ENCODE results near the gene TLR7. TPM values are rescaled to one million over a fixed set of nuclear protein-coding genes. Genes with fewer than 3 reads are reported as not detected.

The TLR7 gene
- total and polyA plus RNA-seq, 10 of the 15 experiments (the other 5 are each of a cell fraction or from before 2014, with no cell fraction given) = 12.0 to 44.4 (median 22.6) TPM

DNA sequence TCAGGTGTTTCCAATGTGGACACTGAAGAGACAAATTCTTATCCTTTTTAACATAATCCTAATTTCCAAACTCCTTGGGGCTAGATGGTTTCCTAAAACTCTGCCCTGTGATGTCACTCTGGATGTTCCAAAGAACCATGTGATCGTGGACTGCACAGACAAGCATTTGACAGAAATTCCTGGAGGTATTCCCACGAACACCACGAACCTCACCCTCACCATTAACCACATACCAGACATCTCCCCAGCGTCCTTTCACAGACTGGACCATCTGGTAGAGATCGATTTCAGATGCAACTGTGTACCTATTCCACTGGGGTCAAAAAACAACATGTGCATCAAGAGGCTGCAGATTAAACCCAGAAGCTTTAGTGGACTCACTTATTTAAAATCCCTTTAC lies 18.6 kb downstream of the TLR7 start:
- Histone ChIP-seq H3K4me1 (ENCODE audit: control insufficient read depth, insufficient read depth, low read length) (peaks cover 28% of the 10 kb centered on the region), H3K9me3 (replicated peaks; ENCODE audit: control insufficient read depth, insufficient read depth, low read length) (peaks cover 10% of the 10 kb centered on the region), H3K4me3 (no peak overlapping the region), H3K27me3 (replicated peaks in 1 of 2; ENCODE audit: control insufficient read depth in 2 of 2, insufficient read depth in 2 of 2, low read length in 1 of 2) (no peaks in the 10 kb centered on the region), H4K20me1 (ENCODE audit: control insufficient read depth, insufficient read depth) (no peaks in the 10 kb centered on the region), H3K27ac (ENCODE audit: control insufficient read depth, insufficient read depth) (no peak overlapping the region), H3K9ac (ENCODE audit: control insufficient read depth, insufficient read depth, low read length) (no peak overlapping the region), H2AFZ (ENCODE audit: control insufficient read depth, low read depth, low read length) (no peak overlapping the region), H3K79me2 (ENCODE audit: control insufficient read depth, insufficient read depth, low read length) (peaks cover 2% of the 10 kb centered on the region), H3K4me2 (ENCODE audit: control insufficient read depth, insufficient read depth) (no peak overlapping the region), H3K36me3 (ENCODE audit: control insufficient read depth in 2 of 2, insufficient read depth in 2 of 2, low read length in 1 of 2) (peaks cover 4 to 17% of the 10 kb centered on the region in 2 experiments)
- SMC1A ChIA-PET (ENCODE audit: uncharacterized antibody, unreplicated experiment) = interaction anchor here (1.2 to 2.7 kb wide), 2 partner anchors 12 to 15 kb away, joined by 3 to 7 read pairs; no protein-coding TSS in a partner anchor
- 46% methylated on average over 5 of the region's 5 CpGs for WGBS (ENCODE audit: insufficient coverage, insufficient replicate concordance, low lambda C conversion rate, missing lambda C conversion rate)
- ATAC-seq (no peak), FAIRE-seq (no peak), DNase-seq (ENCODE audit: low read depth, low spot score) (no peak)
- POLR2A ChIA-PET = no interaction called here
- no peak for TF ChIP-seq NFYB (IDR thresholded peaks at IDR 0.05; ENCODE audit: insufficient read depth, low read depth, low read length)
- no peak for TF ChIP-seq SREBF1 (IDR thresholded peaks at IDR 0.05; ENCODE audit: low read length)
- TF ChIP-seq MYC (IDR thresholded peaks at IDR 0.05; ENCODE audit: insufficient read depth, insufficient read length, insufficient replicate concordance, low read length, severe bottlenecking) = no peak
- CTCF ChIA-PET = interaction anchor here (1.6 to 1.8 kb wide), 2 partner anchors 9 to 71 kb away, joined by 4 to 6 read pairs; no protein-coding TSS in a partner anchor
- no TSS peak for BruUV-seq (replicated peaks)
- intact Hi-C loops (cut with micrococcal nuclease; ENCODE audit: unreplicated experiment) = no loop called here
- in situ Hi-C loops (cut with MboI) = loop anchor here (25.0 kb wide), 1 partner anchor 2002 kb away; no protein-coding TSS in a partner anchor
- RAD21 ChIA-PET (ENCODE audit: unreplicated experiment) = no interaction called here

DNA sequence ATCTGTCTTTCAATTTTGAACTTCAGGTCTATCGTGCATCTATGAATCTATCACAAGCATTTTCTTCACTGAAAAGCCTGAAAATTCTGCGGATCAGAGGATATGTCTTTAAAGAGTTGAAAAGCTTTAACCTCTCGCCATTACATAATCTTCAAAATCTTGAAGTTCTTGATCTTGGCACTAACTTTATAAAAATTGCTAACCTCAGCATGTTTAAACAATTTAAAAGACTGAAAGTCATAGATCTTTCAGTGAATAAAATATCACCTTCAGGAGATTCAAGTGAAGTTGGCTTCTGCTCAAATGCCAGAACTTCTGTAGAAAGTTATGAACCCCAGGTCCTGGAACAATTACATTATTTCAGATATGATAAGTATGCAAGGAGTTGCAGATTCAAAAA lies 19.7 kb downstream of the TLR7 start:
- POLR2A ChIA-PET = no interaction called here
- H3K27ac ChIP-seq (ENCODE audit: control insufficient read depth, insufficient read depth) = no peak overlapping the region
- WGBS (ENCODE audit: insufficient coverage, insufficient replicate concordance, low lambda C conversion rate, missing lambda C conversion rate) = 79% methylated on average over 3 of the region's 3 CpGs
- peaks cover 11% of the 10 kb centered on the region for H3K9me3 ChIP-seq (replicated peaks; ENCODE audit: control insufficient read depth, insufficient read depth, low read length)
- no peak overlapping the region for H3K4me2 ChIP-seq (ENCODE audit: control insufficient read depth, insufficient read depth)
- H3K4me1 ChIP-seq (ENCODE audit: control insufficient read depth, insufficient read depth, low read length) = peaks cover 38% of the 10 kb centered on the region
- H3K36me3 ChIP-seq (ENCODE audit: control insufficient read depth in 2 of 2, insufficient read depth in 2 of 2, low read length in 1 of 2) = peaks cover 4 to 17% of the 10 kb centered on the region in 2 experiments
- no peaks in the 10 kb centered on the region; the same call in none of the 2 replicates for H3K79me2 ChIP-seq (ENCODE audit: control insufficient read depth, insufficient read depth, low read length)
- in situ Hi-C loops (cut with MboI) = loop anchor here (25.0 kb wide), 1 partner anchor 2001 kb away; no protein-coding TSS in a partner anchor
- no peaks in the 10 kb centered on the region for H3K27me3 ChIP-seq (replicated peaks in 1 of 2; ENCODE audit: control insufficient read depth in 2 of 2, insufficient read depth in 2 of 2, low read length in 1 of 2)
- no peak for DNase-seq (ENCODE audit: low read depth, low spot score)
- ATAC-seq = no peak
- no TSS peak for BruUV-seq (replicated peaks)
- no peaks in the 10 kb centered on the region for H4K20me1 ChIP-seq (ENCODE audit: control insufficient read depth, insufficient read depth)
- RAD21 ChIA-PET (ENCODE audit: unreplicated experiment) = interaction anchor here (2.1 kb wide), 1 partner anchor 72 kb away, joined by 7 read pairs; no protein-coding TSS in a partner anchor
- H3K9ac ChIP-seq (ENCODE audit: control insufficient read depth, insufficient read depth, low read length) = no peak overlapping the region
- no peak overlapping the region for H3K4me3 ChIP-seq
- no peak for FAIRE-seq
- no peak overlapping the region for H2AFZ ChIP-seq (ENCODE audit: control insufficient read depth, low read depth, low read length)
- SMC1A ChIA-PET (ENCODE audit: uncharacterized antibody, unreplicated experiment) = interaction anchor here (2.7 to 15.5 kb wide), 5 partner anchors 8 to 73 kb away, joined by 7 to 349 read pairs (median 45); partner anchors contain the start of gene TLR7
- intact Hi-C loops (cut with micrococcal nuclease; ENCODE audit: unreplicated experiment) = no loop called here
- CTCF ChIA-PET = interaction anchor here (0.5 to 16.0 kb wide), 2 partner anchors 73 to 116 kb away, joined by 3 to 431 read pairs; no protein-coding TSS in a partner anchor
- no peak for TF ChIP-seq DPF2 (IDR thresholded peaks at IDR 0.05)
- no peak for TF ChIP-seq EP300 (IDR thresholded peaks at IDR 0.05; ENCODE audit: borderline replicate concordance in 1 of 2, control insufficient read depth in 1 of 2, low read depth in 2 of 2, low read length in 2 of 2)
- TF ChIP-seq, protein P1, sequence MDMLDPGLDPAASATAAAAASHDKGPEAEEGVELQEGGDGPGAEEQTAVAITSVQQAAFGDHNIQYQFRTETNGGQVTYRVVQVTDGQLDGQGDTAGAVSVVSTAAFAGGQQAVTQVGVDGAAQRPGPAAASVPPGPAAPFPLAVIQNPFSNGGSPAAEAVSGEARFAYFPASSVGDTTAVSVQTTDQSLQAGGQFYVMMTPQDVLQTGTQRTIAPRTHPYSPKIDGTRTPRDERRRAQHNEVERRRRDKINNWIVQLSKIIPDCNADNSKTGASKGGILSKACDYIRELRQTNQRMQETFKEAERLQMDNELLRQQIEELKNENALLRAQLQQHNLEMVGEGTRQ (IDR thresholded peaks at IDR 0.05; ENCODE audit: borderline replicate concordance, low read depth, low read length) = no peak
- no peak for TF ChIP-seq HDAC6 (IDR thresholded peaks at IDR 0.05; ENCODE audit: unreplicated experiment)
- no peak for TF ChIP-seq ZNF24 (IDR thresholded peaks at IDR 0.05)
- TF ChIP-seq, protein P2, sequence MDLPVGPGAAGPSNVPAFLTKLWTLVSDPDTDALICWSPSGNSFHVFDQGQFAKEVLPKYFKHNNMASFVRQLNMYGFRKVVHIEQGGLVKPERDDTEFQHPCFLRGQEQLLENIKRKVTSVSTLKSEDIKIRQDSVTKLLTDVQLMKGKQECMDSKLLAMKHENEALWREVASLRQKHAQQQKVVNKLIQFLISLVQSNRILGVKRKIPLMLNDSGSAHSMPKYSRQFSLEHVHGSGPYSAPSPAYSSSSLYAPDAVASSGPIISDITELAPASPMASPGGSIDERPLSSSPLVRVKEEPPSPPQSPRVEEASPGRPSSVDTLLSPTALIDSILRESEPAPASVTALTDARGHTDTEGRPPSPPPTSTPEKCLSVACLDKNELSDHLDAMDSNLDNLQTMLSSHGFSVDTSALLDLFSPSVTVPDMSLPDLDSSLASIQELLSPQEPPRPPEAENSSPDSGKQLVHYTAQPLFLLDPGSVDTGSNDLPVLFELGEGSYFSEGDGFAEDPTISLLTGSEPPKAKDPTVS (IDR thresholded peaks at IDR 0.05; ENCODE audit: low read depth, low read length) = no peak
- TF ChIP-seq MEF2B (IDR thresholded peaks at IDR 0.05; ENCODE audit: partially characterized antibody, poor library complexity, severe bottlenecking) = no peak

Data from GM12878 (cell line).